GM15510 (cell line): ENCODE data around the gene BBS9.

Experiments used
- POLR2A ChIP-seq: IDR thresholded peaks from 3 replicates; pipeline ENCODE4 v1.6.1; 2011; ENCODE audit warnings: borderline replicate concordance; ENCODE audit not compliant: insufficient read length; ENCODE audit errors: extremely low read depth

BBS9 gene

GRCh38 chr7:33458581-33458980 is 329.2 kb downstream of the BBS9 start:
- no peak for TF ChIP-seq POLR2A

GRCh38 chr7:33459340-33459751 is 330.0 kb downstream of the BBS9 start:
- no peak for TF ChIP-seq POLR2A

GRCh38 chr7:33463131-33463530 is 333.8 kb downstream of the BBS9 start:
- TF ChIP-seq POLR2A = no peak

- TF ChIP-seq POLR2A = no peak
These were observed 336.8 kb downstream of the BBS9 start for GRCh38 chr7:33466203-33466602.

- TF ChIP-seq POLR2A = no peak
These were observed 342.4 kb downstream of the BBS9 start for GRCh38 chr7:33471636-33472242.

- TF ChIP-seq POLR2A = no peak
These were observed 343.1 kb downstream of the BBS9 start for GRCh38 chr7:33472348-33473025.

- TF ChIP-seq POLR2A = no peak
These were observed 348.5 kb downstream of the BBS9 start for GRCh38 chr7:33477719-33478480.

- no peak for TF ChIP-seq POLR2A
These were observed 356.6 kb downstream of the BBS9 start for GRCh38 chr7:33485747-33486493.

GRCh38 chr7:33486633-33487032 is 357.3 kb downstream of the BBS9 start:
- TF ChIP-seq POLR2A = no peak

GRCh38 chr7:33487998-33488682 is 358.8 kb downstream of the BBS9 start:
- no peak for TF ChIP-seq POLR2A

GRCh38 chr7:33494474-33494873 is 365.1 kb downstream of the BBS9 start:
- no peak for TF ChIP-seq POLR2A

GRCh38 chr7:33495207-33495606 is 365.8 kb downstream of the BBS9 start:
- TF ChIP-seq POLR2A = no peak

GRCh38 chr7:33497051-33497450 is 367.7 kb downstream of the BBS9 start:
- no peak for TF ChIP-seq POLR2A
